PC-9 (cell line): Measurements from ENCODE around the gene TFEC. TPM values are rescaled to one million over a fixed set of nuclear protein-coding genes. Genes with fewer than 3 reads are reported as not detected.
A peak's percentile ranks its signal among the peaks of the same experiment; 100 is the strongest.
"Not testable (repeated sequence)": the region's sequence is repeated elsewhere in the genome, so short reads cannot be mapped to it uniquely, and the experiment has no call there.

Experiments
- BruUV-seq: library from RNA; stranded (reverse); fragments of 400-500 nt; replicated peaks from 2 replicates; lab custom pipeline; 2021; lab: Mats Ljungman, UMichigan
- CTCF ChIA-PET: fragments of 300-600 bp; sonication (Branson Sonifier 250); formaldehyde crosslinking; loops from one replicate; lab custom pipeline; 2022; ENCODE audit warnings: antibody characterized with exemption; lab: Charles Lee
- POLR2A ChIA-PET: fragments of 300-600 bp; sonication (Branson Sonifier 250); formaldehyde crosslinking; loops from one replicate; lab custom pipeline; 2022; ENCODE audit warnings: antibody characterized with exemption; ENCODE audit not compliant: unreplicated experiment; lab: Charles Lee
- DNase-seq, 2 experiments: peaks; one replicate each; pipeline versions ENCODE4 v3.0.0 to v3.0.0-alpha.2; 2015 to 2022; ENCODE audit warnings: mixed read lengths in 1 of 2
- H2AFZ ChIP-seq: fragments of 200-600 bp; sonication (generic); 2 replicates; pipeline ENCODE4 v1.8.1; 2017; ENCODE audit warnings: antibody characterized with exemption
- H3F3A ChIP-seq: fragments of 200-600 bp; sonication (generic); 2 replicates; pipeline ENCODE4 v1.8.1; 2017; ENCODE audit warnings: antibody characterized with exemption, mild to moderate bottlenecking, low read depth; ENCODE audit not compliant: insufficient read depth
- H3K27ac ChIP-seq: fragments of 200-600 bp; sonication (generic); 2 replicates; pipeline ENCODE4 v1.6.1; 2016; ENCODE audit warnings: mixed run types
- H3K27me3 ChIP-seq: fragments of 200-600 bp; sonication (generic); 2 replicates; pipeline ENCODE4 v1.6.1; 2016; ENCODE audit warnings: low read depth, mixed run types; ENCODE audit not compliant: insufficient read depth
- H3K36me3 ChIP-seq: fragments of 200-600 bp; sonication (generic); 2 replicates; pipeline ENCODE4 v1.6.1; 2016; ENCODE audit warnings: low read depth, mixed run types
- H3K4me1 ChIP-seq: fragments of 200-600 bp; sonication (generic); replicated peaks from 2 replicates; pipeline ENCODE4 v1.6.1; 2016; ENCODE audit warnings: mixed run types; ENCODE audit not compliant: insufficient read depth
- H3K4me2 ChIP-seq: fragments of 200-600 bp; sonication (generic); 2 replicates; pipeline ENCODE4 v1.6.1; 2017; ENCODE audit warnings: mixed run types
- H3K4me3 ChIP-seq: fragments of 200-600 bp; sonication (generic); 2 replicates; pipeline ENCODE4 v1.6.1; 2016; ENCODE audit warnings: mixed run types
- H3K79me2 ChIP-seq: fragments of 200-600 bp; sonication (generic); 2 replicates; pipeline ENCODE4 v1.6.1; 2017; ENCODE audit warnings: low read depth, mixed run types
- H3K9me2 ChIP-seq: fragments of 200-600 bp; sonication (generic); 2 replicates; pipeline ENCODE4 v1.8.1; 2017; ENCODE audit warnings: mild to moderate bottlenecking; ENCODE audit not compliant: insufficient read depth
- H3K9me3 ChIP-seq: fragments of 200-600 bp; sonication (generic); 2 replicates; pipeline ENCODE4 v1.8.1; 2016; ENCODE audit warnings: low read depth; ENCODE audit not compliant: insufficient read depth
- H4K20me1 ChIP-seq: fragments of 200-600 bp; sonication (generic); 2 replicates; pipeline ENCODE4 v1.8.1; 2017; ENCODE audit not compliant: insufficient read depth
- CTCF ChIP-seq: fragments of 200-600 bp; sonication (generic); conservative IDR thresholded peaks from 2 replicates; pipeline ENCODE4 v1.6.1; 2017; ENCODE audit warnings: mixed run types, antibody characterized with exemption, mild to moderate bottlenecking, moderate library complexity
- EZH2 ChIP-seq: fragments of 200-600 bp; sonication (generic); IDR thresholded peaks from 2 replicates; pipeline ENCODE4 v1.8.0; 2017; ENCODE audit warnings: antibody characterized with exemption, low read depth
- intact Hi-C: fragments of 100-400 bp; cut with micrococcal nuclease; formaldehyde crosslinking; loops from one replicate; pipeline ENCODE4 v1.10.0; 2022; ENCODE audit not compliant: unreplicated experiment
- total RNA-seq: library from RNA; stranded (reverse); gene quantifications from 2 replicates; pipeline ENCODE4 v1.2.3, GENCODE V29; 2021

TFEC gene
- total RNA-seq, 1 experiment from 2014 or later, result not detected

GRCh38 chr7:116064179-116064578 is 33.6 kb upstream of the TFEC start:
- Histone ChIP-seq H3K36me3 (no peaks in the 10 kb centered on the region), H3K9me3 (0 out of 2 replicates have a peak, but pooled peaks cover 2% of the 10 kb centered on the region), H3K9me2 (0 out of 2 replicates have a peak, but pooled peaks cover 4% of the 10 kb centered on the region), H3K4me1 (no peaks in the 10 kb centered on the region), H3F3A (no peaks in the 10 kb centered on the region), H3K4me3 (no peak overlapping the region), H3K27me3 (no peaks in the 10 kb centered on the region), H3K4me2 (no peak overlapping the region), H3K79me2 (no peaks in the 10 kb centered on the region), H3K27ac (no peak overlapping the region), H2AFZ (no peak overlapping the region), H4K20me1 (no peaks in the 10 kb centered on the region)
- no TSS peak for BruUV-seq
- TF ChIP-seq EZH2 (no peak), CTCF (no peak)
- ChIA-PET CTCF (interaction anchor here (0.6 kb wide), 1 partner anchor 195 kb away, joined by 3 read pairs; no protein-coding TSS in a partner anchor), POLR2A (no interaction called here)
- no peak for DNase-seq
- intact Hi-C loops, result loop anchor here (5.0 kb wide), 1 partner anchor 1387 kb away; no protein-coding TSS in a partner anchor

GRCh38 chr7:116062666-116063065 is 32.1 kb upstream of the TFEC start:
- H3K27ac ChIP-seq, result no peak overlapping the region
- H3K9me3 ChIP-seq, result 0 out of 2 replicates have a peak, but pooled peaks cover 2% of the 10 kb centered on the region
- ChIA-PET CTCF (no interaction called here), POLR2A (no interaction called here)
- intact Hi-C loops, result loop anchor here (5.0 kb wide), 1 partner anchor 1385 kb away; no protein-coding TSS in a partner anchor
- no peak overlapping the region for H3K4me3 ChIP-seq
- no peaks in the 10 kb centered on the region for H3K4me1 ChIP-seq
- no peaks in the 10 kb centered on the region for H4K20me1 ChIP-seq
- H3F3A ChIP-seq, result no peaks in the 10 kb centered on the region
- DNase-seq, result no peak
- H3K36me3 ChIP-seq, result no peaks in the 10 kb centered on the region
- H3K27me3 ChIP-seq, result no peaks in the 10 kb centered on the region
- no TSS peak for BruUV-seq
- no peaks in the 10 kb centered on the region for H3K79me2 ChIP-seq
- no peak overlapping the region for H3K4me2 ChIP-seq
- no peaks in the 10 kb centered on the region for H3K9me2 ChIP-seq
- TF ChIP-seq CTCF, result no peak
- no peak for TF ChIP-seq EZH2
- H2AFZ ChIP-seq, result no peak overlapping the region

GRCh38 chr7:116052006-116052405 is 21.4 kb upstream of the TFEC start:
- H3K79me2 ChIP-seq, result no peaks in the 10 kb centered on the region
- no peaks in the 10 kb centered on the region for H3K27me3 ChIP-seq
- intact Hi-C loops, result no loop called here
- no peak overlapping the region for H3K4me3 ChIP-seq
- no peaks in the 10 kb centered on the region for H3K36me3 ChIP-seq
- no peaks in the 10 kb centered on the region for H3F3A ChIP-seq
- H3K9me2 ChIP-seq, result peaks cover 5% of the 10 kb centered on the region; the same call in 1 of the 2 replicates
- no peak overlapping the region for H3K4me2 ChIP-seq
- CTCF ChIA-PET, result no interaction called here
- DNase-seq, result no peak
- 0 out of 2 replicates have a peak overlapping the region, but pooled peaks have one; percentile 11 for H2AFZ ChIP-seq
- POLR2A ChIA-PET, result no interaction called here
- no peaks in the 10 kb centered on the region for H3K4me1 ChIP-seq
- no TSS peak for BruUV-seq
- H3K27ac ChIP-seq, result no peak overlapping the region
- no peaks in the 10 kb centered on the region for H4K20me1 ChIP-seq
- TF ChIP-seq CTCF (no peak), EZH2 (no peak)
- H3K9me3 ChIP-seq, result no peaks in the 10 kb centered on the region

GRCh38 chr7:116047261-116047660 is 16.7 kb upstream of the TFEC start:
- H3K4me3 ChIP-seq, CTCF ChIA-PET, BruUV-seq, H3K9me2 ChIP-seq, H3K4me1 ChIP-seq, H3F3A ChIP-seq, H3K27ac ChIP-seq, intact Hi-C loops, H3K27me3 ChIP-seq, H3K4me2 ChIP-seq, H3K36me3 ChIP-seq, H3K9me3 ChIP-seq, H4K20me1 ChIP-seq, H2AFZ ChIP-seq, H3K79me2 ChIP-seq, DNase-seq, POLR2A ChIA-PET: not testable (repeated sequence)
